ENCODE results near the gene RIPK4.

RIPK4 gene

DNA sequence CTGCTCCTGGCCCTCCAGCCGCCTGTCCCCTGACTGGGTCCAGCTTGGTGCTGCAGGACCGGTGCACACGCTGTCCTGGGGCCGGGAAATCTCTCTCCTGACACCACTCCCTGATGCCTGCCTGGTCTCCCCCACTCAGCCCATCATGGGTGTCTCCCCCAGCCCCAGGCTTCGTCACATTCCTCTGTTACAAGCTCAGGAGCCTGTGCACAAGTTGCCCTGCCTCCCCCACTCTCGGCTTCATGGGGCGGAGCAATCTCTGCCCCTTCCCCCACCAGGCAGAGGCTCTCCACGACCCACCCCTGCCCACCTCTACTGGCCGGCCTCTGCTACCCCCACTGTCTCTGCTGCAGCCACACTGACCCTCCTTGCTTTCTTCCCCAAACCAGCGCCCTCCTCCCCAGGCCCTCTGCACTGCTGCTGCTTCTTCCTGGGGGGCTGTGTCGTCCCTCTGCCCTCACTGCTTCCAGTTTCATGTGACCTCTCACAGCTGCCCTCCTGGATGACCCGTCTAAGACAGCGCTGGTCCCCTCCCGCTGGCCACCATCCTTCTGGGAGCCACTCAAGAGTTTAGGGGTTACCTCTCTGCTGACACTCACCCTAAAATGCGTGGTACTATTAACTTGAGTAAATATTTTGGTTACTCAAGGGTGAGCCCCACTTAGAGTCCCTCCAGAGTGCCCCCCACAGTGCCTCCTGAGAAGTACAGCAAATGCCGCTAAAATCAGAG is 5.7 kb upstream of the RIPK4 start:
- in situ Hi-C loops (cut with MboI; ENCODE audit: low pct_unique_long_range_greater_than_20kb, low sequenced_read_pairs): no loop called here
- DNase-seq: no peak

DNA sequence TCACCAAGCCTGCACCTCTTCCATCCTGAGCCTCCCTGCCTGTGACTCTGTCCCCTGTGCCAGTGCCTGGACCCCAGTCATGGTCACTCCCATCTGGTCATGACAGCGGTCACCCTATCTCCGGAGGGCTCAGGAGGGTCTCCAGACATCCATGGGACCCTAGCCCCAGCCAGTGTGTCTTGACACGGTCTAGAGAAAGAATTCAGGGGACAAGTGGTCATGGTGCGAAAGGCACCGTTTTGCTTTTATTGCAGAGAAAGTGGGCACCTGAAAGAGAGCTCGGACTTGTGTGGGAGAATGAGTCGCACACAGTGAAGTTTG is 4.7 kb upstream of the RIPK4 start:
- DNase-seq: no peak
- in situ Hi-C loops (cut with MboI; ENCODE audit: low pct_unique_long_range_greater_than_20kb, low sequenced_read_pairs): no loop called here

DNA sequence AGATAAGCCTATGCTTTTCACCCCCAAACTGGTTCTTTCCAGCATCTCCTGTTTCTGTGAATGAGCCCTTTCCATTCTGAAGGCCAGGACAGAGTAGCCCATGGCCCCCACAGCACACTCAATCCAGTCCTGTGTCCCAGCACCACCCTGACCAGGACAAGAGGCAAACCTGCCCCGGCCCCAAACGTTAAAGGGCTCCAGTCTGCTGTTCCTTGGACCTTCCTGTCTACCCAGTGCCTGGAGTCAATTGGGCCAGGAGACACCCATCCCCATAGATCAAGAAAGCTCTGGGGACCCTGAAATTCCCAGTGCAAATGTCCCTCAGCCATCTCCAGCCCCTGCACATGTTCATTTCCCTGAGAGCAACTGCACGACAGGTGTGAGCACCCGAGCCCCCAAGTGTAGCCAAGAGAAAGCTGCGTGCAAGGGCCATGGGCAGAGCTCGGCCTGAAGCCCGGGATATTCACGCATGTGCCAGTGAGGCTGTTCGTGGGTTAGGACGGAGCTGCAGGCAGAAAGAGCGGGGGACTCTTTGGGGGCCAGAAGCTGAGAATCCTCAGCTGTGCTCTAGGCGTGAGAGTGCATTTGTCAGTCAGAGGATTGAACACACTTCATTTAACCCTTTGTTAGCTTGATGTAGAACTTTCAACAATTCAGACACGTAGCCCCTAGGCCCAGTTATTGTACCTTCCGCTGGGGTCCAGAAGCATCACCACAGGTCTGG is 4.2 kb upstream of the RIPK4 start:
- no peak for DNase-seq
- in situ Hi-C loops (cut with MboI; ENCODE audit: low pct_unique_long_range_greater_than_20kb, low sequenced_read_pairs): no loop called here

DNA sequence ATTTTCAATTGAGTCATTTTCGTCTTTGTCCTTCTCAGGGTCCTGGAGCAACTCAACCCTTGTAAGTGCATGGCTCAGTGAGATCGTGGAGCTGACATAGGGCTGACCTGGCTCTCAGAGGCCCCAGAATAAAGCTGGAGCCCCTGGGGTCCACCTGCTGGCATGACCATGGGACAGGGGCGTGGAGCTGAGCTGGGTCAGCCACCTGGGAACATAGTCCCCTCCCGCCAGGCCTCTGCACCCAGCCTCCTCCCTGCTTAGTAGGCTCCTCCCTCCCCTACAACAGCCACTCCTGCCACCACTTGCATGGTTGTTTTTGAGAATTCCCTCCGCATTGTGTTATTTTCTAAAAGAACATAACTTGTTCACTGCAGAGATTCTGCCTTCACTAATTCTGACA is 3.1 kb upstream of the RIPK4 start:
- DNase-seq: no peak
- in situ Hi-C loops (cut with MboI; ENCODE audit: low pct_unique_long_range_greater_than_20kb, low sequenced_read_pairs): no loop called here

DNA sequence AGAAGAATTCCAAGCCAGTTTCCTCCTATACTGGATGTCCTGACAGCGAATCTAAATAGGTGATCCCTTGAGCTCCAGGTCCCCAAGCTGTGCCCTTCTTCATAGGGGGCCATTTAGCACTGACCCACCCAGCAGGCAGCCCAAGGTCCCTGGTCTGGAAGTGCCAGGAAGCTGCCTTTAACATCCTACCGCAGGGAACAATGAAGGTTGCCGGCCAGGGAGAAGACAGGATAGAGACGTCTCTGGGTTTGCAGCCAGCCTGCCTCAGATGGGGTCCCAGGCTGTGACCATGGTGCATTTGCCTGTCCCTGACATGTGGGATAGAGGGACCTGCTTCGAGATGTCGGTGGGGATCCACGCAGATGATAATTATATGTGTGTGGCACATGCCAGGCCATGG is 2.7 kb upstream of the RIPK4 start:
- in situ Hi-C loops (cut with MboI; ENCODE audit: low pct_unique_long_range_greater_than_20kb, low sequenced_read_pairs): no loop called here
- DNase-seq: no peak

DNA sequence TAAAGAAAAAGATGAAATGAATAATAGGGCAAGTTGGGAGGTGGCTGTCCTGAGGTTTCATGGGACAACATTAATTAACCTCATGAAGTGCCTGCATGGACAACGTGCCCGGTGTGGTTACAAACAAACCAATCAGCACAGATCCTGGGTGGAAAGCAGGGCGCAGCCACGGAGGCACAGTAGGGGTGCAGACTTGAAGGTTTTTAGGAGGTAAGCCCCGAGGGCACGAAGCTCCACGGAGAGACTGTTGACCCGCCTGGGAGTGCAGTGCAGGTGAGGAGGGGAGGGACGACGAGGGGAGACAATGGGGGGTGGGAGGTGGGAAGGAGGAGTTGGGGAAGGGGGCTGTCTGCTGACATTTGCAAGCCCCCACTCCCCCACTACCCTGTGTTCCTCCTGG is 2.3 kb upstream of the RIPK4 start:
- in situ Hi-C loops (cut with MboI; ENCODE audit: low pct_unique_long_range_greater_than_20kb, low sequenced_read_pairs): no loop called here

DNA sequence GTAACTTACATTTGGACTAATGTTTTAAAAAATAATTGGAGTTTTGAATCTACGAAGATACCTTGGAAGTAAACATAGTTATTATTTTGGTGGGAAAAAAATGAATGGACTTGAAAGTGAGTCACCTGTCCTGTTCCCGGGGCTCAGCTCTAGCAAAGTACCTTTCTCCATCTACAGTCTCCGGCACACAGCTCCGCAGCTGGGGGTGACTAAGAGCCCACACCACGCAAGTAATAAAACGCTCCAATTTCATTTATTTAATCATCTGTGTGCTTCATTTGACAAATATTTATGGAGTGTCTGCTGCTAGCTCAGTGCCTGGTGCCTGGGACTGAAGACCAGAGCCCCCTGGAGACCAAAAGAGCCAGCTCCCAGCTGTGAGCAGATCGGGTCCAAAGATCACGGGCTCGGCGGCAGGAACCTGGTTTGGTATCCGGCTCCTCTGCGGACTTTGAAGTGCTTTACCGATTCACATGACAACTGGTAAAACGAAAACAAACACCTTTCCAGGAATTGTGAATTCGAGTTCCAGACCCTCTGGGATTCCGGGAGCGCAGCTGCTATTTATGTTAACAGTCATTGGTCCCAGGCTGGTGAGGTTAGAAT is 1.7 kb upstream of the RIPK4 start:
- peak; percentile 15 for DNase-seq
- in situ Hi-C loops (cut with MboI; ENCODE audit: low pct_unique_long_range_greater_than_20kb, low sequenced_read_pairs): no loop called here

More for the DNA sequence above, 2.3 kb upstream of the RIPK4 start:
- DNase-seq: no peak

DNA sequence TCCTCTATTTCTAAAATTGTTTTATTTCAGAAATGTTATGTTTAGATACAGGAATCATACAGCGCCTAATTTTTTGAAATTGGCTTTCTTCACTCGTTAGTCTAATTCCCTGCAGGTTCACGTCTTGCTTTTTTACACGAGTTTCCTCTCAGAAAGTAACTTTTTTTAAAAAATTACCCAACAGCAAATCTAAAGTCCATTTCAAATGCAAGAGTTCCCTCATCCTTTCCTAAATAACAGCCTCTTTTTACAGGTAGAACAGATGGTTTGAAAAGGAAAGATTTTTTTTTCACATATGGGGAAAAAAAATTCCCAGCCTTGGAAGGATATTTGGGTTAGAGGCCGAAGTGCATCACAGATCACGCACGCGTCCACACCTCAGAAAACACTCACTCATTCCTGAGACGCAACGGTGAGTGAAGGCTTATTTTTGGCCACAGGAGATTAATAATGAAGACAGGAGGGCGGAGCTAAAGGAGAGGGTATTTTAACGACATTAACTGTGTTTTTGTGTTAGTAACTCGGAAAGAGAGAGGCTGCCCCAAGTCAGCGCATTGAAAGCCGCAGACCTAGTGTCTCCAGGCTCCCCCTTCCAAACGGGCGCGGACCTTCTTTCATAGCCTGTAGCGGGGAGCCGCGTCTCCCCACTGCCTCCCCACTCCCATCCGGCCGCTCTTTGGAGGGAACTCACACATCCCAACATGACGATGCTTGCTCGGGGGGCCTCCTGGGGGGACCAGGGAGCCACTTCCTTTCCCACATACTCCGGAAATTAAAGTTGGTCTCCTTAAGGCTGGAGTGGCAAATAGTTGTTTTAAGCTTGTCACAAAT is 969 bp upstream of the RIPK4 start:
- no peak for DNase-seq
- in situ Hi-C loops (cut with MboI; ENCODE audit: low pct_unique_long_range_greater_than_20kb, low sequenced_read_pairs): no loop called here

DNA sequence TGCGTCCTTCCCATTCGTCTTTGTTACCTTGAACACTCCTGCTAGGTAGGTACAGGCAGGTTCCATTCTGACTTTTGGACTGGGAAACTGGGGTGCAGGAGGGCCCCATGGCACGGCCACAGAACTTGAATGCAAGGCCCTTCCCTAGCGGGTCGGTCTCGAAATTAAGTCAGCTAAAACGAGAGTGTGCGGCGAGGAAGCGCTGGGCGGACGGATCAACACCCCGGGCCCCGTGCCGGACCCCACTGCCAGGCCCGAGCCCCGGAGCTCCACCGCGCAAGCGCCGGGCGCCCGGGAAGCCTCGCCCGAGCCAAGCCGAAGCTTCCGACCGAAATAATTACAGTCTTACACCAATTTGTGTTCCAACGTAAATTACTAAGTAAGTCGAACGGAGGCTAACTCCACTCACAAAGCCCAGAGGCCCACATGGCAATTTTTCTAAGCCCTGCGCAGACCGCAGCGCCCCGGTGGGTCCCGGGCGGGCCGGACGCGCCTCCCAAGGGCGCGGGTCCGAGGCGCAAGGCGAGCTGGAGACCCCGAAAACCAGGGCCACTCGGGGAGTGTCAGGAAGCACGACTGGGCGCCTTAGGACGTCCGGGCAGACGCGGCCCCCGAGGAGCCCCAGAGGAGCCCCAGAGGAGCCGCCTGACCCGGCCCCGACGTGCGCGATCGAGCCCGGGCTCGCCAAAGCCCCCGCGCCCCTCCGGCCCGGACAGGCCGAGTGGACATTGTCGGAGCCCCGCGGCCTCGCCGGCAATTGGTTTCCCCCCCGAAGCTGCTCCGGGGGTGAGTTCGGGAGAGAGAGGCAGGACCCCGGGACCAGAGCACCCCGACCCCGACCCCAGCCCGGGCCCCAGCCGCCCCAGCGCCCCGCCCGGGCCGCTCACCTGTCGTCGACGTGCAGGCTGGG is 624 bp downstream of the RIPK4 start:
- no peak for DNase-seq
- in situ Hi-C loops (cut with MboI; ENCODE audit: low pct_unique_long_range_greater_than_20kb, low sequenced_read_pairs): no loop called here

DNA sequence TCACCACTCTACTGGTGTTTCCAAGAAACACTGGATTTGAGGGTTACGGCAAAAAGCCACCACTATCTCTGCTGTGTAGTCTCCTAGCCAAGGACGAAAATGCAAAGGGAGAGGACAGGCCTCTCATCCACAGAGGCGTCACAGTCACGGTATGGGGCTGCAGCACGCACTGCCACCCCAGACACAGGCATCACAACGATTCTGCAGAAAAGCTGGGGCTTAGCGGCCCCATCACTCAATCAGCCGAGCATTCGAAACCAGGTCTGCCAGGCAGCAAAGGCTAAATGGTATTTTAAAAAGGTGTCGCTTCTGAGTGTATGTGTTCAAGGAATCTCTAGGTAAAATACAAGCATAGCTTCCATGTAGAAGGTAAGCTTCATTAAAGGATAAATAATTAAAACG is 1.4 kb downstream of the RIPK4 start:
- in situ Hi-C loops (cut with MboI; ENCODE audit: low pct_unique_long_range_greater_than_20kb, low sequenced_read_pairs): no loop called here
- no peak for DNase-seq

DNA sequence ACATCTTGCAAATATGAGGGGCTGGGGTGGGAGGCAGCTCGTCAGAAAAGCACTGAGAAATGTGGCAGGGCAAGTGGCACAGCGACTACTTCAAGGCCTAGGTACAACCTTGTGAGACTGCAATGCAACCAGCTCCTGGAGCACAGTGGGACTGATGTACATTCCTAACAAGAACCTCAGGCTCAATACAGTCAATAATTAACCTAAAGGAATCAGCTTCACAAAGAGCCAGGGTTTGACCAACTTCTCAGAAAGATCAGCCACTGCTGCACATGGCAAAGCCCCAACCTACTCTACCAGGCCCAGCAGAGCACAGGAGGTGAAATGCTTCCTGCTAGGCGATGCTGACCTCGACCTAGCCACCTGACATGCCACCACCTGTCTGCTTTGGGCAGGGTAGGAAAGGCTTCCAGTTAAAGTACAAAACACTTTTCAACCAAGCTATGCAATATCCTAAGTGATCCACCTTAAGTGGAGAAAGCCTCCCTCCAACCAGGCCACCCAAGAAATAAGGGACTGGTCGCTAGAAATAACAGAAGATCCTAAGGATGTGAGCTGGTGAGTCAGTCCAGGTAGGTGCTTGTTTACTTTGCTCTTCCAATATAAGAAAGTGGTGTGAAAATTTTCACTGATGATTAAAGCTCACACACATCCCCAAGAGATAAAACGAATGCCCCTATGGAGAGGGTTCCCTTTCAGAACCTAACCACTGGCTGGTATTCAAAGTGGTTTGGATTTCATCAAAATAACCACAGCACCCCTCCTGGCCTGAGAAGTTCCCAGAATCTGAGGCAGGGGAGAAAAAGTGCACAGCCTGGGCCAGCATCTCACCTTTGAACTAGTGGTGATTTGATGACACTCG is 2.1 kb downstream of the RIPK4 start:
- in situ Hi-C loops (cut with MboI; ENCODE audit: low pct_unique_long_range_greater_than_20kb, low sequenced_read_pairs): no loop called here
- DNase-seq: no peak

DNA sequence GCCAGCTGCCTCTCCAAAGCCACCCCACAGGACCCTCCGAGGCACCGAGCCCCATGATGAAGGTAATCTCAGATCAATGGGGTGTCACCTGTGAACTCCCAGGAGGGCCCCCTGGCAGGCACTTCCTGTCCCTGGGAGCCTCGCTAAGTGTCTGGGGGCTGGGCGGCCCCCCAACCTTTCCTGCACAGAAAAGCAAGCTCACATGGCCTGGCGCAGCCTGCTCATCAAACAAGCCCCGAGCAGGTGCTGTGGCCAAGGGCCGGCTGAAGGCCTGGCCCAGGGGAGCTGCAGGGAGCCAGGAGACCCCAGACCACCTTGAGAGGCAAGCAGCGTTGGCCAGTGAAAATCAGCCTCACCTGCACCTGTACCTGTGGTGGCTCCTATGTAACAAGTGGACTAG is 2.9 kb downstream of the RIPK4 start:
- no peak for DNase-seq
- in situ Hi-C loops (cut with MboI; ENCODE audit: low pct_unique_long_range_greater_than_20kb, low sequenced_read_pairs): no loop called here

DNA sequence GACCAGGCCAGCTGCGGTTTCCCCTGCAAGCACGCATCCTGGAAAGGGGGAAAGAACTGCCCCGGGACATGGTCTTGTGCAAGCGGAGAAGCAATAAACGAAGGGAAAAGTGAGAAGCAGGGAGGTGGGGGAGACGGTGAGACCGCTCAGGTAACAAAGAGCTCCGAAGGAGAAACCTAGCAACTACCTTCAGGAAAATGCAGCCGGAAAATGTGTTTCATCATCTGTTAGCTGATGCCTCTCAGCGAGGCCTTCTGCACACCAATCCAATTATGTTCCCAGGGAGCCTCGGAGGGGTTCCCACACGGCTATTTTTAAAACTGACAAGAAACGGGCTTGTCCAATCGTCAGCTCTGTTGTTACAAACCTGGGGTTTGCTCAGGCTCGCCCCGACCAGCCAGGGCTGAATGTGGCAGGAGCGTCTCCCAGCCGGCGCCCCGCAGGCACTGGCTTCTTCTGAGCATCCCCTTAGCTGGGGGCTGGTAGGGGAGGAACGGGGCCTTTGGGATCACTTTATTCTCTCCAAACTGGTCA is 3.4 kb downstream of the RIPK4 start:
- no peak for DNase-seq
- in situ Hi-C loops (cut with MboI; ENCODE audit: low pct_unique_long_range_greater_than_20kb, low sequenced_read_pairs): no loop called here

DNA sequence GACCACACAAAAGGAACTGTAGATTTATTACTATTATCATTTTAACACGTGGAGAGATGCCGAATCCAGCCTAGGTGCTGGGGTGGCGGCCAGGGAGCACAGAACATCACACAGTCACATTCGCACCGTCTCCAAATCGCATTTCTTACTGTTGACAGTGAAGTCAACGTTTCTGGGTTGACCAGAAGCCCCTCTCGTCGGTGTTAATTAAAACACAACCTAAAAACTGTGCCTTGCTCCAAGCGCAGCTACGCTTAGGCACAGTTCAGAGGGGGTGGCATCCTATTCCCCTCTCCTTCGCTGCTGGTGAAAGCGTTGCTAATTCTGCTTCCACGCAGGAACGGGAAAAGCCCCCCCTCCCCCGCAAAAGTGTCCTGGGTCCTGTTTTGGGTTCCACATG is 4.1 kb downstream of the RIPK4 start:
- in situ Hi-C loops (cut with MboI; ENCODE audit: low pct_unique_long_range_greater_than_20kb, low sequenced_read_pairs): no loop called here
- DNase-seq: no peak

DNA sequence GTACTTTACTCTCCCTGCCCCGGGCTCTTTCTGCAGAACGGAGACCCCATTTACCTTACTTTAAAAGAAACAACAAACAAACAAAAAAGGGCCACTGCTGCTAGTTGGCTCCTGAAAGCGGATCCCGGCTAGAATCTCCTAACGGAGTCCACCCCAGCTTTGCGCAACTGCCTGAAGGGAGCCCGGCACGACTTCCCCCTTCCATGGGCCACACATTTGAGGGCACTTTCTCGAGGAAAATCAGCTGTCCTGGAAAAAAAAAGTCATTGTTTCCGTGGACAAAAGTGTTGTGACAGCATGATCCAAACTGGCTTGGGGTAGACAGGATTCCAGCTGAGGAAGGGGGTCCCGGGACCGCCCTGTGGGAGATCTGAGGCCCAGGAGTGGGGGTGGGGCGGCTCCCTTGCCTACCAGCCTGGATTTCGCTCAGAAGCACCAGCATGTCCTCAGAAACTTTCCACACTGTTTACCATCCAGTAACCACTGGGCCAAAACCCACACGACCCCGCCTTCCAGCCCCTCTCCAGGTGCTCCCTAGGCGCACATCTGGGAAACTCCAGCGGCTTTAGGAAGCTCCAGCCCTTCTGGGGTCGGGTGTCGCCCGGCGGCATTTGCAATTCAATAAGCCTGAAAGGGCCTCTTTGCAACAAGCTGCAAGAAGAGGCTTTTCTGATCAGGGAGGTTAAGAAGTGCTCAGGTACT is 4.8 kb downstream of the RIPK4 start:
- DNase-seq: peak; percentile 15
- in situ Hi-C loops (cut with MboI; ENCODE audit: low pct_unique_long_range_greater_than_20kb, low sequenced_read_pairs): no loop called here

DNA sequence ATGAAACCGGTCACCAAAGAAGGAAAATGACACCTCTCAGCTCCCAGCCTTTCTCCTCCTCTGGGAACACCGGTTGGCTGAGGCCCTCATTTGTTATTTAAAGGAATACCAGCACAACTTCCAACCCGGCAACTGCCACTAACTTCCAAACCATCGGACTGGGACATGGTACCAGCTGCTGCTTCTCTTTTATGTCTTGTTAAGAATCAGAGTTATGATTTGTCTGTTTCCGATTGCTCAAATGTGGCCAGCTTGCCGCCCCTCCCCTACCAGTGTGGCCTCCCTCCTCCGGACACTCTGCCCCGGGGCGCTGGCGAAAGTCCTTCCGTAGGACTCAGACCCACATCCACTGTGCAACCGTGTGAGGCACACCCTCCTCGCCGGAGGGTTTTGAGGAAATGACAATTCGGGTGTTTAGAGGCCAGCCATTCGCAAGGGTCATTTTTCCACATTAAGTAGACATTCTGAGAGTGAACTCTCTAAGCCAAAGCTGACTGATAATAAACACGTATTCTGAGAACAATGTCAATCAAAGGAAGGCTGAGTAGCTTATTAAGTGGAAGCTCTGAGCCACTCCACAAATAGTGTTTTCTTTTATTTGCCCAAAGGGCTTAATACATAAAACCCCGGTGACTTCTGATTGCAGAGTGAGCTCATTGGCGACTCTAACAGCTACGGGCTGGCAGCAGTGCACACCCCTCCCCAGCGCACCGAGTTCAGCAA is 5.5 kb downstream of the RIPK4 start:
- DNase-seq: no peak
- in situ Hi-C loops (cut with MboI; ENCODE audit: low pct_unique_long_range_greater_than_20kb, low sequenced_read_pairs): no loop called here

DNA sequence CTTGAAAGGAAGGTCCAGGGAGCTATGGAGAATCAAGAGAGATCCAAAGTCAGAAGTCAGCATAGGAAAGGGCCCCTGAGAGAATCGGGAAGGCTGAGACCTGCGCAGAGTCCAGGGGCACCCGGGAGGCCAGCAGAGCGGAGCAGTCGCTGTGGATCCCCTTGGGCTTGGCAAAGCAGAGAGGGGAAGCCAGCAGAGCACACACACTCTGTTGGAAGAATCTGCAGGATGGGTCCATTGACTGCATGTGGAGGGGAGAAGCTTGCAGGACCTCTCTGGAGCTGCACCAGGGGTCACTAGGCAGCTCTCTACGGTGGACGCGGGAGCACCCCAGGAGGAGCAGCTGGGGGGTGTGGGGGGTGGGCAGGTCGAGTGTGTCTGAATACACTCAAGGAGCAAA is 6.4 kb downstream of the RIPK4 start:
- in situ Hi-C loops (cut with MboI; ENCODE audit: low pct_unique_long_range_greater_than_20kb, low sequenced_read_pairs): no loop called here

More for the DNA sequence above, 6.4 kb downstream of the RIPK4 start:
- DNase-seq: no peak
